Measurements from ENCODE around the gene TMEM116.
"Not testable (repeated sequence)": the region's sequence is repeated elsewhere in the genome, so short reads cannot be mapped to it uniquely, and the experiment has no call there.

The TMEM116 gene

GRCh38 chr12:111976860-111977259, 36.1 kb downstream of the TMEM116 start:
- Mint-ChIP-seq H3K27ac (no peak overlapping the region), H3K27me3 (ENCODE audit: low read depth) (no peaks in the 10 kb centered on the region), H3K4me3 (no peak overlapping the region), H3K36me3 (ENCODE audit: low read depth) (peaks cover 6% of the 10 kb centered on the region), H3K4me1 (ENCODE audit: low read depth) (peaks cover 10% of the 10 kb centered on the region), H3K9me3 (no peaks in the 10 kb centered on the region)
- DNase-seq (ENCODE audit: low spot score), result no peak

- no peak for DNase-seq (ENCODE audit: low spot score)
- H3K9me3 Mint-ChIP-seq, result no peaks in the 10 kb centered on the region
- peaks cover 10% of the 10 kb centered on the region for H3K4me1 Mint-ChIP-seq (ENCODE audit: low read depth)
- no peak overlapping the region for H3K4me3 Mint-ChIP-seq
- H3K27ac Mint-ChIP-seq, result no peak overlapping the region
- no peaks in the 10 kb centered on the region for H3K27me3 Mint-ChIP-seq (ENCODE audit: low read depth)
- peaks cover 4% of the 10 kb centered on the region for H3K36me3 Mint-ChIP-seq (ENCODE audit: low read depth)
Observed at GRCh38 chr12:111976291-111976690, 36.7 kb downstream of the TMEM116 start.

GRCh38 chr12:111975161-111975931, 37.6 kb downstream of the TMEM116 start:
- H3K9me3 Mint-ChIP-seq, result no peaks in the 10 kb centered on the region
- no peak overlapping the region for H3K4me3 Mint-ChIP-seq
- no peaks in the 10 kb centered on the region for H3K27me3 Mint-ChIP-seq (ENCODE audit: low read depth)
- H3K27ac Mint-ChIP-seq, result no peak overlapping the region
- no peak for DNase-seq (ENCODE audit: low spot score)
- H3K36me3 Mint-ChIP-seq (ENCODE audit: low read depth), result peaks cover 10% of the 10 kb centered on the region
- H3K4me1 Mint-ChIP-seq (ENCODE audit: low read depth), result peaks cover 10% of the 10 kb centered on the region

- Mint-ChIP-seq H3K9me3 (no peaks in the 10 kb centered on the region), H3K27ac (no peak overlapping the region), H3K4me3 (no peak overlapping the region), H3K36me3 (ENCODE audit: low read depth) (peaks cover 18% of the 10 kb centered on the region), H3K4me1 (ENCODE audit: low read depth) (peaks cover 12% of the 10 kb centered on the region), H3K27me3 (ENCODE audit: low read depth) (no peaks in the 10 kb centered on the region)
- no peak for DNase-seq (ENCODE audit: low spot score)
Observed at GRCh38 chr12:111971800-111972199, 41.2 kb downstream of the TMEM116 start.

- H3K36me3 Mint-ChIP-seq (ENCODE audit: low read depth), result peaks cover 46% of the 10 kb centered on the region
- H3K9me3 Mint-ChIP-seq, result peaks cover 27% of the 10 kb centered on the region
- no peak overlapping the region for H3K4me3 Mint-ChIP-seq
- no peaks in the 10 kb centered on the region for H3K27me3 Mint-ChIP-seq (ENCODE audit: low read depth)
- H3K27ac Mint-ChIP-seq, result no peak overlapping the region
- DNase-seq (ENCODE audit: low spot score), result no peak
- H3K4me1 Mint-ChIP-seq (ENCODE audit: low read depth), result peaks cover 15% of the 10 kb centered on the region
Observed at GRCh38 chr12:111964935-111965334, 48.0 kb downstream of the TMEM116 start.

GRCh38 chr12:111959518-111959917, 53.4 kb downstream of the TMEM116 start:
- H3K9me3 Mint-ChIP-seq, result peaks cover 53% of the 10 kb centered on the region
- H3K27ac Mint-ChIP-seq; DNase-seq (ENCODE audit: low spot score); H3K4me3 Mint-ChIP-seq; H3K4me1 Mint-ChIP-seq (ENCODE audit: low read depth); H3K27me3 Mint-ChIP-seq (ENCODE audit: low read depth): not testable (repeated sequence)
- peaks cover 59% of the 10 kb centered on the region for H3K36me3 Mint-ChIP-seq (ENCODE audit: low read depth)

GRCh38 chr12:111957224-111957623, 55.7 kb downstream of the TMEM116 start:
- H3K4me1 Mint-ChIP-seq (ENCODE audit: low read depth); DNase-seq (ENCODE audit: low spot score); H3K4me3 Mint-ChIP-seq; H3K27me3 Mint-ChIP-seq (ENCODE audit: low read depth); H3K27ac Mint-ChIP-seq: not testable (repeated sequence)
- Mint-ChIP-seq H3K9me3 (peaks cover 68% of the 10 kb centered on the region), H3K36me3 (ENCODE audit: low read depth) (peaks cover 62% of the 10 kb centered on the region)

- Mint-ChIP-seq H3K9me3 (peaks cover 54% of the 10 kb centered on the region), H3K27me3 (ENCODE audit: low read depth) (no peaks in the 10 kb centered on the region), H3K27ac (no peak overlapping the region), H3K36me3 (ENCODE audit: low read depth) (peaks cover 51% of the 10 kb centered on the region), H3K4me3 (no peak overlapping the region), H3K4me1 (ENCODE audit: low read depth) (peaks cover 22% of the 10 kb centered on the region)
- DNase-seq (ENCODE audit: low spot score), result no peak
Observed at GRCh38 chr12:111954969-111955368, 58.0 kb downstream of the TMEM116 start.

GRCh38 chr12:111953455-111953854, 59.5 kb downstream of the TMEM116 start:
- Mint-ChIP-seq H3K4me1 (ENCODE audit: low read depth) (peaks cover 28% of the 10 kb centered on the region), H3K36me3 (ENCODE audit: low read depth) (peaks cover 37% of the 10 kb centered on the region), H3K9me3 (peaks cover 39% of the 10 kb centered on the region), H3K27me3 (ENCODE audit: low read depth) (no peaks in the 10 kb centered on the region), H3K4me3 (no peak overlapping the region), H3K27ac (no peak overlapping the region)
- no peak for DNase-seq (ENCODE audit: low spot score)

GRCh38 chr12:111952084-111952787, 60.7 kb downstream of the TMEM116 start:
- Mint-ChIP-seq H3K4me1 (ENCODE audit: low read depth) (peaks cover 32% of the 10 kb centered on the region), H3K36me3 (ENCODE audit: low read depth) (peaks cover 38% of the 10 kb centered on the region), H3K9me3 (peaks cover 36% of the 10 kb centered on the region)
- H3K27ac Mint-ChIP-seq; DNase-seq (ENCODE audit: low spot score); H3K4me3 Mint-ChIP-seq; H3K27me3 Mint-ChIP-seq (ENCODE audit: low read depth): not testable (repeated sequence)

- Mint-ChIP-seq H3K9me3 (peaks cover 34% of the 10 kb centered on the region), H3K4me1 (ENCODE audit: low read depth) (peaks cover 39% of the 10 kb centered on the region), H3K4me3 (peak overlapping the region; percentile 59), H3K36me3 (ENCODE audit: low read depth) (peaks cover 35% of the 10 kb centered on the region)
- H3K27ac Mint-ChIP-seq; H3K27me3 Mint-ChIP-seq (ENCODE audit: low read depth): not testable (repeated sequence)
- peak; percentile 33 for DNase-seq (ENCODE audit: low spot score)
Observed at GRCh38 chr12:111950961-111951676, 61.8 kb downstream of the TMEM116 start.

- Mint-ChIP-seq H3K36me3 (ENCODE audit: low read depth) (peaks cover 2% of the 10 kb centered on the region), H3K27me3 (ENCODE audit: low read depth) (peaks cover 2% of the 10 kb centered on the region), H3K27ac (no peak overlapping the region), H3K9me3 (no peaks in the 10 kb centered on the region), H3K4me3 (no peak overlapping the region), H3K4me1 (ENCODE audit: low read depth) (peaks cover 22% of the 10 kb centered on the region)
- DNase-seq (ENCODE audit: low spot score), result no peak
Observed at GRCh38 chr12:111943929-111944328, 69.0 kb downstream of the TMEM116 start.

- Mint-ChIP-seq H3K4me1 (ENCODE audit: low read depth) (peaks cover 22% of the 10 kb centered on the region), H3K27me3 (ENCODE audit: low read depth) (no peaks in the 10 kb centered on the region), H3K36me3 (ENCODE audit: low read depth) (no peaks in the 10 kb centered on the region), H3K27ac (no peak overlapping the region), H3K4me3 (no peak overlapping the region), H3K9me3 (no peaks in the 10 kb centered on the region)
- DNase-seq (ENCODE audit: low spot score), result no peak
Observed at GRCh38 chr12:111942557-111942956, 70.4 kb downstream of the TMEM116 start.

GRCh38 chr12:111937429-111937828, 75.5 kb downstream of the TMEM116 start:
- Mint-ChIP-seq H3K27ac (no peak overlapping the region), H3K9me3 (no peaks in the 10 kb centered on the region), H3K27me3 (ENCODE audit: low read depth) (no peaks in the 10 kb centered on the region), H3K4me3 (no peak overlapping the region), H3K4me1 (ENCODE audit: low read depth) (peaks cover 4% of the 10 kb centered on the region), H3K36me3 (ENCODE audit: low read depth) (no peaks in the 10 kb centered on the region)
- no peak for DNase-seq (ENCODE audit: low spot score)
